H1 (cell line): Measurements from ENCODE around the gene FGD6. TPM values are rescaled to one million over a fixed set of nuclear protein-coding genes. Genes with fewer than 3 reads are reported as not detected.

Source experiments
- CTCF ChIA-PET: fragments of 300-600 bp; sonication (Branson Sonifier 250); formaldehyde crosslinking; loops from one replicate; lab custom pipeline; 2021; ENCODE audit not compliant: partially characterized antibody; lab: Charles Lee
- POLR2A ChIA-PET: fragments of 300-600 bp; sonication (Branson Sonifier 250); formaldehyde crosslinking; loops from one replicate; lab custom pipeline; 2021; ENCODE audit warnings: inconsistent platforms; ENCODE audit not compliant: partially characterized antibody; lab: Charles Lee
- DNase-seq, 2 experiments: peaks; one replicate each; pipeline versions ENCODE4 v3.0.0 to v3.0.0-alpha.2; 2010 to 2022; ENCODE audit warnings: low spot score in 2 of 2, low read depth in 1 of 2, mixed read lengths in 1 of 2
- FAIRE-seq: peaks from 2 replicates; lab custom pipeline; 2011; peaks lifted over from hg19 to GRCh38; lab: Jason Lieb, UNC
- H2AFZ ChIP-seq: 2 replicates; pipeline ENCODE4 v1.8.1; 2012; ENCODE audit warnings: low read length, inconsistent platforms
- H2AK5ac ChIP-seq: 2 replicates; pipeline ENCODE4 v1.6.1; 2013; ENCODE audit warnings: low read depth, low read length
- H2BK120ac ChIP-seq: replicated peaks from 2 replicates; pipeline ENCODE3; 2013; ENCODE audit warnings: low read depth, low read length, inconsistent platforms
- H2BK12ac ChIP-seq: 2 replicates; pipeline ENCODE4 v1.6.1; 2013; ENCODE audit warnings: low read depth, low read length
- H2BK15ac ChIP-seq: 2 replicates; pipeline ENCODE4 v1.6.1; 2013; ENCODE audit warnings: low read length
- H2BK20ac ChIP-seq: 2 replicates; pipeline ENCODE4 v1.6.1; 2013; ENCODE audit warnings: low read length
- H2BK5ac ChIP-seq: 2 replicates; pipeline ENCODE4 v1.6.1; 2013; ENCODE audit warnings: low read depth, low read length
- H3K14ac ChIP-seq: 2 replicates; pipeline ENCODE4 v1.6.1; 2013; ENCODE audit warnings: inconsistent platforms; ENCODE audit not compliant: insufficient read length
- H3K18ac ChIP-seq: 2 replicates; pipeline ENCODE4 v1.6.1; 2013; ENCODE audit warnings: low read length; ENCODE audit errors: extremely low read depth
- H3K23ac ChIP-seq: 2 replicates; pipeline ENCODE4 v1.6.1; 2013; ENCODE audit warnings: inconsistent platforms; ENCODE audit not compliant: insufficient read length
- H3K23me2 ChIP-seq: 2 replicates; pipeline ENCODE4 v1.6.1; 2013; ENCODE audit warnings: low read depth, low read length
- H3K27ac ChIP-seq: 2 replicates; pipeline ENCODE4 v1.6.1; 2011; ENCODE audit warnings: low read depth, low read length, inconsistent platforms
- H3K27me3 ChIP-seq, 4 experiments: replicated peaks in 1 of 4; 1 replicate in 1 of 4; 2 replicates in 3 of 4; pipeline versions ENCODE4 v1.6.1 to v1.8.1; 2011 to 2013; ENCODE audit warnings: low read length in 3 of 4, mild to moderate bottlenecking in 3 of 4, inconsistent platforms in 2 of 4, mixed read lengths in 2 of 4, moderate library complexity in 1 of 4; ENCODE audit not compliant: control insufficient read depth in 3 of 4, insufficient read depth in 3 of 4; ENCODE audit errors: extremely low read depth in 1 of 4
- H3K36me3 ChIP-seq, 4 experiments: 2 replicates each; pipeline versions ENCODE4 v1.6.1 to v1.8.1; 2011 to 2013; ENCODE audit warnings: mild to moderate bottlenecking in 4 of 4, low read length in 3 of 4, moderate library complexity in 2 of 4, control low read depth in 1 of 4, inconsistent platforms in 1 of 4; ENCODE audit not compliant: insufficient read depth in 4 of 4, control insufficient read depth in 2 of 4
- H3K4ac ChIP-seq: replicated peaks from 2 replicates; pipeline ENCODE3; 2013; ENCODE audit warnings: low read length, low read depth, mixed read lengths, inconsistent platforms; ENCODE audit not compliant: insufficient read length
- H3K4me1 ChIP-seq, 4 experiments: replicated peaks in 1 of 4; 1 replicate in 1 of 4; 2 replicates in 3 of 4; pipeline versions ENCODE4 v1.6.1 to v1.8.1; 2011 to 2013; ENCODE audit warnings: low read length in 3 of 4, inconsistent platforms in 2 of 4, mixed read lengths in 1 of 4; ENCODE audit not compliant: insufficient read depth in 4 of 4, control insufficient read depth in 3 of 4
- H3K4me2 ChIP-seq, 2 experiments: 2 replicates each; pipeline versions ENCODE4 v1.6.1 to v1.8.1; 2011 to 2013; ENCODE audit warnings: low read depth in 2 of 2, low read length in 2 of 2, control low read depth in 1 of 2, inconsistent platforms in 1 of 2, mild to moderate bottlenecking in 1 of 2; ENCODE audit not compliant: insufficient read depth in 1 of 2
- H3K4me3 ChIP-seq, 4 experiments: fragments of 200-600, 300-600 bp in 1 of 4; sonication (generic), shearing (Covaris generic), sonication (Bioruptor Twin) in 1 of 4; 2 replicates each; pipeline versions ENCODE4 v1.5.1 to v1.8.1; 2011 to 2016; ENCODE audit warnings: low read length in 4 of 4, low read depth in 3 of 4, control low read depth in 2 of 4, inconsistent platforms in 2 of 4, mild to moderate bottlenecking in 2 of 4, mixed read lengths in 1 of 4, moderate library complexity in 1 of 4; ENCODE audit not compliant: insufficient read depth in 2 of 4; ENCODE audit errors: extremely low read depth in 1 of 4
- H3K56ac ChIP-seq: replicated peaks from 2 replicates; pipeline ENCODE3; 2013; ENCODE audit warnings: low read depth, mild to moderate bottlenecking, mixed read lengths, low read length, inconsistent platforms; ENCODE audit not compliant: insufficient read length
- H3K79me1 ChIP-seq: 2 replicates; pipeline ENCODE4 v1.6.1; 2013; ENCODE audit warnings: low read depth, low read length, control low read depth
- H3K79me2 ChIP-seq, 2 experiments: 2 replicates each; pipeline versions ENCODE4 v1.6.1 to v1.8.1; 2012 to 2013; ENCODE audit warnings: low read length in 2 of 2, mild to moderate bottlenecking in 2 of 2, inconsistent platforms in 1 of 2; ENCODE audit not compliant: insufficient read depth in 2 of 2, control insufficient read depth in 1 of 2
- H3K9ac ChIP-seq, 4 experiments: replicated peaks in 1 of 4; 1 replicate in 1 of 4; 2 replicates in 3 of 4; pipeline versions ENCODE4 v1.6.1 to v1.8.1; 2011 to 2013; ENCODE audit warnings: low read depth in 3 of 4, low read length in 3 of 4, control low read depth in 2 of 4, mild to moderate bottlenecking in 2 of 4, moderate library complexity in 2 of 4, inconsistent platforms in 1 of 4; ENCODE audit errors: extremely low read depth in 1 of 4
- H3K9me3 ChIP-seq, 2 experiments: 2 replicates each; pipeline versions ENCODE4 v1.6.1 to v1.8.1; 2012 to 2013; ENCODE audit warnings: mild to moderate bottlenecking in 2 of 2, moderate library complexity in 2 of 2, control low read depth in 1 of 2, inconsistent platforms in 1 of 2, low read depth in 1 of 2, low read length in 1 of 2, mixed read lengths in 1 of 2; ENCODE audit not compliant: insufficient read depth in 2 of 2
- H4K20me1 ChIP-seq, 2 experiments: replicated peaks in 1 of 2; 2 replicates each; pipeline versions ENCODE3 to v1.8.1; 2011 to 2013; ENCODE audit warnings: inconsistent platforms in 2 of 2, low read length in 2 of 2, mild to moderate bottlenecking in 1 of 2; ENCODE audit not compliant: insufficient read depth in 2 of 2, control insufficient read depth in 1 of 2
- H4K5ac ChIP-seq: 2 replicates; pipeline ENCODE4 v1.6.1; 2013; ENCODE audit warnings: low read length, low read depth, mixed read lengths, inconsistent platforms; ENCODE audit not compliant: insufficient read length
- H4K8ac ChIP-seq: 2 replicates; pipeline ENCODE4 v1.8.0; 2013; ENCODE audit warnings: mild to moderate bottlenecking, moderate library complexity, low read length, inconsistent platforms; ENCODE audit not compliant: insufficient read depth; ENCODE audit errors: extremely low read depth
- H4K91ac ChIP-seq: replicated peaks from 2 replicates; pipeline ENCODE3; 2013; ENCODE audit warnings: low read length, mixed read lengths, inconsistent platforms; ENCODE audit not compliant: insufficient read length
- ATF2 ChIP-seq: IDR thresholded peaks from 2 replicates; pipeline ENCODE4 v1.6.1; 2012; ENCODE audit warnings: low read length, inconsistent platforms
- PHF8 ChIP-seq: fragments of 200-600 bp; sonication (generic); conservative IDR thresholded peaks from 2 replicates; pipeline ENCODE4 v1.7.1; 2012; ENCODE audit warnings: low read depth, mild to moderate bottlenecking, inconsistent platforms, low read length, moderate library complexity
- TAF1 ChIP-seq: IDR thresholded peaks from 2 replicates; pipeline ENCODE4 v1.6.1; 2011; ENCODE audit warnings: mild to moderate bottlenecking, low read depth, low read length
- WGBS, 2 experiments: shearing (Covaris generic) in 1 of 2; methylation state at CpG; one replicate each; pipeline versions ENCODE4 v1.1.6 to v1.1.7; 2013 to 2015; ENCODE audit warnings: low lambda C conversion rate in 2 of 2, mixed read lengths in 2 of 2, inconsistent platforms in 1 of 2, low coverage in 1 of 2, missing lambda C conversion rate in 1 of 2; ENCODE audit not compliant: insufficient replicate concordance in 2 of 2, insufficient coverage in 1 of 2, insufficient read length in 1 of 2; ENCODE audit errors: extremely low coverage in 1 of 2, missing lambda C conversion rate in 1 of 2; 5-methylcytosine and 5-hydroxymethylcytosine counted together
- polyA plus RNA-seq, 7 experiments: library from polyadenylated mRNA; depleted of rRNA in 3 of 7; stranded (reverse) in 5 of 7; unstranded in 2 of 7; fragments of >200 nt in 5 of 7; fragments of 200-250 nt in 2 of 7; gene quantifications; 1 replicate in 5 of 7; 2 replicates in 1 of 7; 4 replicates in 1 of 7; pipeline versions ENCODE4 v1.2.1 to v1.2.3, GENCODE V29; 2011 to 2013; ENCODE audit warnings: missing spikeins in 2 of 7, mixed read lengths in 2 of 7
- total RNA-seq: library from RNA; stranded (reverse); fragmentation: NEBNext Ultra II Directional; extraction: Animal tissue kit (Norgen Biotek cat#: 25700); gene quantifications from 2 replicates; pipeline ENCODE4 v1.2.1, GENCODE V29; 2021

The FGD6 gene
- total and polyA plus RNA-seq, 2 of the 8 experiments (the other 6 are each of a cell fraction or from before 2014, with no cell fraction given), result 12.2 to 24.3 TPM

GRCh38 chr12:95037906-95038305 is 179.4 kb downstream of the FGD6 start:
- no peak overlapping the region for H4K91ac ChIP-seq
- no peak overlapping the region for H3K27ac ChIP-seq
- no peaks in the 10 kb centered on the region for H3K9me3 ChIP-seq
- H3K18ac ChIP-seq, result no peak overlapping the region
- H3K23ac ChIP-seq, result no peak overlapping the region
- H2BK12ac ChIP-seq, result no peak overlapping the region
- H3K14ac ChIP-seq, result no peak overlapping the region
- no peak overlapping the region for H2BK15ac ChIP-seq
- H3K23me2 ChIP-seq, result no peaks in the 10 kb centered on the region
- FAIRE-seq (no peak), DNase-seq (no peak)
- H3K4me1 ChIP-seq, result no peaks in the 10 kb centered on the region
- H3K4me3 ChIP-seq, result no peak overlapping the region
- no peak overlapping the region for H3K9ac ChIP-seq
- no peak overlapping the region for H4K5ac ChIP-seq
- WGBS, 2 experiments, result 90% methylated on average over 2 of the region's 2 CpGs; no CpG with 5 or more reads in 1 of the 2 experiments
- ChIA-PET CTCF (interaction anchor here (1.3 kb wide), 1 partner anchor 492 kb away, joined by 4 read pairs; no protein-coding TSS in a partner anchor), POLR2A (no interaction called here)
- no peak overlapping the region for H2AK5ac ChIP-seq
- peaks cover 1 to 2% of the 10 kb centered on the region in 2 experiments for H4K20me1 ChIP-seq
- H3K79me1 ChIP-seq, result no peaks in the 10 kb centered on the region
- no peak overlapping the region for H2BK5ac ChIP-seq
- peaks cover 0 to 64% (median 7%) of the 10 kb centered on the region in 4 experiments; a peak in 4 of 8 replicates for H3K36me3 ChIP-seq
- H3K79me2 ChIP-seq, result no peaks in the 10 kb centered on the region
- no peak overlapping the region for H4K8ac ChIP-seq
- H3K4ac ChIP-seq, result no peak overlapping the region
- H2AFZ ChIP-seq, result no peak overlapping the region
- H3K56ac ChIP-seq, result no peak overlapping the region
- no peak overlapping the region for H2BK20ac ChIP-seq
- no peaks in the 10 kb centered on the region for H3K27me3 ChIP-seq
- H2BK120ac ChIP-seq, result no peak overlapping the region
- TF ChIP-seq PHF8 (no peak), TAF1 (no peak), ATF2 (no peak)
- H3K4me2 ChIP-seq, result no peak overlapping the region
